GM10266 (cell line): Measurements from ENCODE around the gene CORO1C.

Experiments
- DNase-seq: peaks from one replicate; pipeline ENCODE4 v3.0.0; 2012; ENCODE audit errors: extremely low spot score
- CTCF ChIP-seq: IDR thresholded peaks from 2 replicates; pipeline ENCODE4 v1.5.1; 2012; ENCODE audit warnings: mild to moderate bottlenecking, low read depth; ENCODE audit not compliant: control insufficient read depth, insufficient read depth; ENCODE audit errors: missing control alignments

Gene CORO1C

GRCh38 chr12:108722463-108722862 lies 8.9 kb downstream of the CORO1C start:
- TF ChIP-seq CTCF, result no peak
- DNase-seq, result no peak

- no peak for TF ChIP-seq CTCF
- no peak for DNase-seq
Measured at GRCh38 chr12:108721824-108722223, 9.5 kb downstream of the CORO1C start.

- no peak for DNase-seq
- no peak for TF ChIP-seq CTCF
Measured at GRCh38 chr12:108720757-108721514, 10.4 kb downstream of the CORO1C start.

GRCh38 chr12:108717243-108717642 lies 14.1 kb downstream of the CORO1C start:
- DNase-seq, result no peak
- no peak for TF ChIP-seq CTCF

- no peak for DNase-seq
Measured at GRCh38 chr12:108714866-108715265, 16.5 kb downstream of the CORO1C start.

GRCh38 chr12:108713471-108713870 lies 17.8 kb downstream of the CORO1C start:
- DNase-seq, result no peak
- TF ChIP-seq CTCF, result no peak

More at GRCh38 chr12:108714866-108715265, 16.5 kb downstream of the CORO1C start:
- no peak for TF ChIP-seq CTCF

- no peak for DNase-seq
Measured at GRCh38 chr12:108712925-108713203, 18.5 kb downstream of the CORO1C start.

More at GRCh38 chr12:108712925-108713203, 18.5 kb downstream of the CORO1C start:
- TF ChIP-seq CTCF, result no peak
